A673 (cell line): Measurements from ENCODE around the gene CUX1. TPM values are rescaled to one million over a fixed set of nuclear protein-coding genes. Genes with fewer than 3 reads are reported as not detected.

Experiments used
- BruUV-seq: library from RNA; stranded (reverse); fragments of 400-500 nt; replicated peaks from 2 replicates; lab custom pipeline; 2021; lab: Mats Ljungman, UMichigan
- CTCF ChIA-PET: fragments of 300-600 bp; sonication (Branson Sonifier 250); formaldehyde crosslinking; loops from one replicate; lab custom pipeline; 2022; ENCODE audit warnings: antibody characterized with exemption; lab: Charles Lee
- POLR2A ChIA-PET: fragments of 300-600 bp; sonication (Branson Sonifier 250); formaldehyde crosslinking; loops from one replicate; lab custom pipeline; 2022; ENCODE audit warnings: antibody characterized with exemption; ENCODE audit not compliant: low non-redundant PET; lab: Charles Lee
- DNase-seq: peaks from one replicate; pipeline ENCODE4 v3.0.0-alpha.2; 2015; ENCODE audit warnings: low spot score
- H3K27ac ChIP-seq: fragments of 200-600 bp; sonication (generic); 2 replicates; pipeline ENCODE4 v1.5.1; 2016; ENCODE audit warnings: mixed run types, low read depth, mild to moderate bottlenecking, mixed read lengths, antibody characterized with exemption, low read length; ENCODE audit not compliant: poor library complexity, severe bottlenecking
- H3K27me3 ChIP-seq: fragments of 200-600 bp; sonication (generic); replicated peaks from 2 replicates; pipeline ENCODE4 v1.6.1; 2017; ENCODE audit warnings: mixed run types, low read depth, mild to moderate bottlenecking, mixed read lengths, antibody characterized with exemption, low read length; ENCODE audit not compliant: insufficient read depth, poor library complexity
- H3K36me3 ChIP-seq: fragments of 200-600 bp; sonication (generic); 2 replicates; pipeline ENCODE4 v1.6.1; 2016; ENCODE audit warnings: mixed run types, mild to moderate bottlenecking, mixed read lengths, antibody characterized with exemption, low read length; ENCODE audit not compliant: insufficient read depth, poor library complexity, severe bottlenecking
- H3K4me1 ChIP-seq: fragments of 200-600 bp; sonication (generic); 2 replicates; pipeline ENCODE4 v1.6.1; 2017; ENCODE audit warnings: mixed run types, mild to moderate bottlenecking, mixed read lengths, antibody characterized with exemption, low read length; ENCODE audit not compliant: insufficient read depth, poor library complexity, severe bottlenecking
- H3K4me3 ChIP-seq: fragments of 200-600 bp; sonication (generic); 2 replicates; pipeline ENCODE4 v1.5.1; 2016; ENCODE audit warnings: low read depth, mixed run types, mild to moderate bottlenecking, mixed read lengths, low read length; ENCODE audit not compliant: poor library complexity, severe bottlenecking
- H3K9me3 ChIP-seq: fragments of 200-600 bp; sonication (generic); 2 replicates; pipeline ENCODE4 v1.6.1; 2016; ENCODE audit warnings: mixed run types, low read depth, mild to moderate bottlenecking, mixed read lengths, antibody characterized with exemption, low read length; ENCODE audit not compliant: poor library complexity, severe bottlenecking
- EZH2 ChIP-seq: fragments of 200-600 bp; sonication (generic); IDR thresholded peaks from 2 replicates; pipeline ENCODE4 v1.6.1; 2017; ENCODE audit warnings: borderline replicate concordance, low read depth, mild to moderate bottlenecking, mixed read lengths, antibody characterized with exemption, low read length; ENCODE audit not compliant: poor library complexity, severe bottlenecking
- intact Hi-C: fragments of 100-400 bp; cut with micrococcal nuclease; formaldehyde crosslinking; loops from one replicate; pipeline ENCODE4 v1.10.0; 2022; ENCODE audit not compliant: unreplicated experiment
- total RNA-seq: library from RNA; stranded (reverse); gene quantifications from 2 replicates; pipeline ENCODE4 v1.2.3, GENCODE V29; 2021
- TF ChIP-seq, protein P1 (sequence below): fragments of 300-800, 200-600 bp; sonication (generic); conservative IDR thresholded peaks from 2 replicates; pipeline ENCODE4 v1.5.1; 2017; ENCODE audit warnings: low read depth, mild to moderate bottlenecking, antibody characterized with exemption, low read length, moderate library complexity, mixed read lengths

Gene CUX1
- total RNA-seq, 1 experiment from 2014 or later = 49.4 TPM

DNA sequence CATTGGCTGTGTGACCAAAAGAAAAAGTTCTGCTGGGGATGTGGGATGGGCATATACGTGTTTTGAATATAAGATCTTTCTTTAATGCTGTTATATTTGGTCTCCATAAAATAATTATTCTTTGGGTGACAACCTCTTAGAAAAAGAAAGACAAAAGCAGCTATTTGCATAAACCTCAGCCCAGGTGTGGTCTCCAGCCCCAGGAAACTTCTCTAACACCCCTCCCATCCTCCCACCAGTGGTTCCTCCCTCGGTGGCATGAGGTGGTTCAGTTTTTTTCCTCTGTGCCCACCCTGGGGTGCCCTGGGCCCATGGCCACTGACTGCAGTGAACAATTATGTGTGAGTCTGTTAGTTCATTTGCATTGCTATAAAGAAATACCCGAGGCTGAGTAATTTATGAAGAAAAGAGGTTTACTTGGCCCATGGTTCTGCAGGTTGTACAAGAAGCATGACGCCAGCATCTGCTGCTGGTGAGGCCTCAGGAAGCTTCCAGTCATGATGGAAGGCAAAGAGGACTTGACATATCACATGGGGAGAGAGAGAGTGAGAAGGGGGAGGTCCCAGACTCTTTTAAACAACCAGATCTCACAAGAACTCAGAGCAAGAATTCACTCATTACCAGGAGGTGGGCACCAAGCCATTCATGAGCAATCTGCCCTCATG is 165.9 kb downstream of the CUX1 start:
- CTCF ChIA-PET = no interaction called here
- BruUV-seq = no TSS peak
- POLR2A ChIA-PET = no interaction called here

DNA sequence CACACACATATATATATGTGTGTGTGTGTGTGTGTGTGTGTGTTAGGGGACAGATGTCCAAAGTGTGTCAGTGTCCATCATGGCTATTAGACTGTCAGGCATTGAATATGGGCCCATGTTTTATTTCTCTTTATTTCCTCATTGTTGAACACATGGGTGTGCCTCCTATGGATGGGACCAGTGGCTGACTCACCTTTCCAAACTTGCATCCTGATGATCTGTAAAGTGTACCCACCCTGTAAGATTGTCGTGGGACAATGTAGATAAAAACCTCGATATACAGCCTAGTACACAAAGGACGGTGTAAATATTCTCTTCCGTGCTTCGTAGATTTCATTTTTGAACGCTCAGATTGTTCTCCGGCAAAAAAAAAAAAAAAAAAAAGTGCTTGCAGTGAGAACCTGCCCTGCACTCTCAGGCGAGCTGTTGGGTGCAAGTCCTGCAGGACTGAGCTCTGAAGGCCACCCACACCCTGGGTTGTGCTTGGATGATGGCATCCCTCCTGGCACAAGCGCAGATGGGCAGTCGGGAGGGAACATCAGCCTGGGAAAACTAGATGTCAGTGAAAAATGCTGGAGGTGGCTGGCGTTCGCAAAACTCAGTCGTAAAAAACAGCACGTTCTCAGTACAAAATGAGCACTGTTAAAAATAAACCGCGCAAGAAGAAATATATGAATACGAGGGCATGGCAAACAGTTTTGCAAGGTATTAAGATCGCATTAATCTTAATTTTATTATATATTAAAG is 166.9 kb downstream of the CUX1 start:
- TF ChIP-seq, protein P1, sequence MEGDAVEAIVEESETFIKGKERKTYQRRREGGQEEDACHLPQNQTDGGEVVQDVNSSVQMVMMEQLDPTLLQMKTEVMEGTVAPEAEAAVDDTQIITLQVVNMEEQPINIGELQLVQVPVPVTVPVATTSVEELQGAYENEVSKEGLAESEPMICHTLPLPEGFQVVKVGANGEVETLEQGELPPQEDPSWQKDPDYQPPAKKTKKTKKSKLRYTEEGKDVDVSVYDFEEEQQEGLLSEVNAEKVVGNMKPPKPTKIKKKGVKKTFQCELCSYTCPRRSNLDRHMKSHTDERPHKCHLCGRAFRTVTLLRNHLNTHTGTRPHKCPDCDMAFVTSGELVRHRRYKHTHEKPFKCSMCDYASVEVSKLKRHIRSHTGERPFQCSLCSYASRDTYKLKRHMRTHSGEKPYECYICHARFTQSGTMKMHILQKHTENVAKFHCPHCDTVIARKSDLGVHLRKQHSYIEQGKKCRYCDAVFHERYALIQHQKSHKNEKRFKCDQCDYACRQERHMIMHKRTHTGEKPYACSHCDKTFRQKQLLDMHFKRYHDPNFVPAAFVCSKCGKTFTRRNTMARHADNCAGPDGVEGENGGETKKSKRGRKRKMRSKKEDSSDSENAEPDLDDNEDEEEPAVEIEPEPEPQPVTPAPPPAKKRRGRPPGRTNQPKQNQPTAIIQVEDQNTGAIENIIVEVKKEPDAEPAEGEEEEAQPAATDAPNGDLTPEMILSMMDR = no peak
- TF ChIP-seq EZH2 = no peak
- H3K36me3 ChIP-seq = no peaks in the 10 kb centered on the region
- ChIA-PET CTCF (no interaction called here), POLR2A (no interaction called here)
- no peaks in the 10 kb centered on the region for H3K4me1 ChIP-seq
- H3K9me3 ChIP-seq = no peaks in the 10 kb centered on the region
- no peak for DNase-seq
- BruUV-seq = no TSS peak
- no peak overlapping the region for H3K27ac ChIP-seq
- intact Hi-C loops = no loop called here
- H3K27me3 ChIP-seq = no peaks in the 10 kb centered on the region
- no peak overlapping the region for H3K4me3 ChIP-seq

More for the DNA sequence above, 165.9 kb downstream of the CUX1 start:
- Histone ChIP-seq H3K27ac (no peak overlapping the region), H3K36me3 (no peaks in the 10 kb centered on the region), H3K4me1 (no peaks in the 10 kb centered on the region), H3K27me3 (no peaks in the 10 kb centered on the region), H3K9me3 (no peaks in the 10 kb centered on the region), H3K4me3 (no peak overlapping the region)
- DNase-seq = no peak
- intact Hi-C loops = no loop called here
- TF ChIP-seq, protein P1 = no peak
- TF ChIP-seq EZH2 = no peak

DNA sequence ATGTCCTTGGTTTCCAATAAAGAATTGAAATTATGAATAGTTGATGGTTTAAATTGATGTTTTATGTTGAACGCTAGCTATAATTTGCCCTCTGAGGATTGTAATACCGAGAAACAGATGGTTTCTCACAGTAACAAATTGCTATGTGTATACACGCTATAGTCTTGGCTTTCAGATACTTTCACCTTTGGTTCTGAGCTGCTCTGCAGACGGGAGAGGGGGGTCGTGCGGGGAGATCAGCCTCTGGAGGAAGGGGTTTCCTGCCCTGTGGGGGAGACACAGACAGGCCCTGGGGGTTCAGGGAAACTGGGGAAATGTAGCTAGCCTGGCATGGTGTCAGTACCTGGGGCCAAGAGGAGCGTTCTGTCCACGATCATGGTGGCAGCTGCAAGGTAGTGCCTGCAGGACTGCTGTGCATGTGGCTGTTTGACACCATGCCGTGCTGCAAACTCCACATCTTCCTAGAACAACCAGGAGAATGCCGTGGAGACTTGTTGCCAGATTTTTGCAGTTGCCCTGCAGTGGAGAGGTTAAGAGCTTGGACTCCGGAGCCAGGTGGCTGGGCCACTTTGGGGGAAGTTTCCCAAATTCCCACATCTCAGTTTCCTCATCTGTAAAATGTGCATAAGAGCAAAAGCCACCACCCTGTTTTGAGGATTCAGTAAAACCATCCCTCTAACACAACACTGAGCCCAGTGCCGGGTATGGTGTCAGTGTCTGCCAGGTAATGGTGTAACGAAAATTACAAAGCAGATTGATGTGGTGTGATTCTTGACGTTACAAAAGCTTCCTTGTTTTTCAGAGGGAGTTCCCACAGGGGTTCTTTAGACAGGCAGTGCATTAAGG is 167.9 kb downstream of the CUX1 start:
- Histone ChIP-seq H3K27me3 (no peaks in the 10 kb centered on the region), H3K36me3 (no peaks in the 10 kb centered on the region), H3K9me3 (no peaks in the 10 kb centered on the region), H3K27ac (no peak overlapping the region), H3K4me3 (no peak overlapping the region), H3K4me1 (no peaks in the 10 kb centered on the region)
- no peak for TF ChIP-seq EZH2
- TF ChIP-seq, protein P1 = no peak
- no TSS peak for BruUV-seq
- intact Hi-C loops = no loop called here
- ChIA-PET CTCF (no interaction called here), POLR2A (no interaction called here)
- DNase-seq = no peak
